OCI-LY3 (cell line): Measurements from ENCODE around the gene HS2ST1.

ENCODE experiments used
- H2AFZ ChIP-seq: fragments of 200-600, 300-600 bp; shearing (Covaris generic); 2 replicates; pipeline ENCODE4 v1.6.0; 2014; ENCODE audit warnings: antibody characterized with exemption, low read depth, low read length
- H3K27ac ChIP-seq: fragments of 200-600, 300-600 bp; sonication (generic); 2 replicates; pipeline ENCODE4 v1.5.1; 2014; ENCODE audit warnings: mild to moderate bottlenecking, low read length, moderate library complexity, mixed read lengths
- H3K27me3 ChIP-seq: fragments of 200-600, 300-600 bp; sonication (generic); 2 replicates; pipeline ENCODE4 v1.6.1; 2014; ENCODE audit warnings: low read depth, low read length, mixed read lengths
- H3K36me3 ChIP-seq: fragments of 200-600, 300-600 bp; sonication (generic); replicated peaks from 2 replicates; pipeline ENCODE3; 2014; ENCODE audit warnings: low read depth, low read length, mixed read lengths
- H3K4me1 ChIP-seq: fragments of 300-600, 200-600 bp; sonication (generic); 2 replicates; pipeline ENCODE4 v1.6.1; 2014; ENCODE audit warnings: low read length, mixed read lengths
- H3K4me2 ChIP-seq: fragments of 200-600, 300-600 bp; sonication (generic); 2 replicates; pipeline ENCODE4 v1.6.1; 2014; ENCODE audit warnings: low read length, mixed read lengths
- H3K4me3 ChIP-seq: fragments of 300-600, 200-600 bp; sonication (generic); 2 replicates; pipeline ENCODE4 v1.5.1; 2014; ENCODE audit warnings: antibody characterized with exemption, mild to moderate bottlenecking, low read length, moderate library complexity
- H3K79me2 ChIP-seq: fragments of 300-600, 200-600 bp; shearing (Covaris generic); 2 replicates; pipeline ENCODE4 v1.6.1; 2014; ENCODE audit warnings: mild to moderate bottlenecking, low read length, mixed read lengths
- H3K9ac ChIP-seq: fragments of 300-600, 200-600 bp; shearing (Covaris generic); 2 replicates; pipeline ENCODE4 v1.6.0; 2014; ENCODE audit warnings: mild to moderate bottlenecking, low read length, moderate library complexity
- H3K9me3 ChIP-seq: fragments of 200-600, 300-600 bp; shearing (Covaris generic); 2 replicates; pipeline ENCODE4 v1.6.1; 2014; ENCODE audit warnings: low read length, mixed read lengths; ENCODE audit not compliant: insufficient read depth
- H4K20me1 ChIP-seq: fragments of 200-600, 300-600 bp; sonication (generic); 2 replicates; pipeline ENCODE4 v1.6.1; 2016; ENCODE audit warnings: low read length, mixed read lengths; ENCODE audit not compliant: insufficient read depth
- CTCF ChIP-seq: fragments of 200-600, 300-600 bp; sonication (generic); IDR thresholded peaks from 2 replicates; pipeline ENCODE4 v1.5.1; 2014; ENCODE audit warnings: antibody characterized with exemption, low read length, low read depth
- EZH2phosphoT487 ChIP-seq: fragments of 200-600 bp; shearing (Covaris generic); IDR thresholded peaks from 2 replicates; pipeline ENCODE4 v1.6.1; 2018; ENCODE audit warnings: antibody characterized with exemption, mixed run types, low read depth

HS2ST1 gene

DNA sequence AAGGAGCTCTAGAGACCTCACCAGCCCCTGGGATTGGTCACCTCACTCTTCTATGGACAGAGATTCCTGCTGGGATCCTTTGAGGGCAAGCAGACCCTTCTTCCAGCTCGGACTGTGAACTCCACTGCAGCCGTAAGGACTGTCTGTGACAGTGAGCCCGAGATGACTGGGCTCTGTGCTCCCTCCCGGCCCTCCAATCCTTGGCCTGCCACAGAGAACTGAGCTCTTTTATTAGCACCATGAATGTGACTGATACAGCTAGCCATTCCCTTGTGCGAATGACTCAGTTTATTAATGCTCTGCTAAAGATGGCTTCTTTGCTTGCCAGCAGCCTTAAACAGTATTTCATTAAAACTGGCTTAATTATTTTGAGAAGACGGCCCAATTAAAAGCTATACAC is 219.6 kb downstream of the HS2ST1 start:
- 0 out of 2 replicates have a peak, but pooled peaks cover 2% of the 10 kb centered on the region for H3K27me3 ChIP-seq
- no peaks in the 10 kb centered on the region for H3K79me2 ChIP-seq
- H3K27ac ChIP-seq, result no peak overlapping the region
- H3K9ac ChIP-seq, result no peak overlapping the region
- H3K4me2 ChIP-seq, result no peak overlapping the region
- H3K4me3 ChIP-seq, result no peak overlapping the region
- H3K4me1 ChIP-seq, result no peaks in the 10 kb centered on the region
- no peak overlapping the region for H2AFZ ChIP-seq
- no peak for TF ChIP-seq CTCF
- H4K20me1 ChIP-seq, result no peaks in the 10 kb centered on the region
- no peaks in the 10 kb centered on the region for H3K36me3 ChIP-seq
- no peaks in the 10 kb centered on the region for H3K9me3 ChIP-seq

DNA sequence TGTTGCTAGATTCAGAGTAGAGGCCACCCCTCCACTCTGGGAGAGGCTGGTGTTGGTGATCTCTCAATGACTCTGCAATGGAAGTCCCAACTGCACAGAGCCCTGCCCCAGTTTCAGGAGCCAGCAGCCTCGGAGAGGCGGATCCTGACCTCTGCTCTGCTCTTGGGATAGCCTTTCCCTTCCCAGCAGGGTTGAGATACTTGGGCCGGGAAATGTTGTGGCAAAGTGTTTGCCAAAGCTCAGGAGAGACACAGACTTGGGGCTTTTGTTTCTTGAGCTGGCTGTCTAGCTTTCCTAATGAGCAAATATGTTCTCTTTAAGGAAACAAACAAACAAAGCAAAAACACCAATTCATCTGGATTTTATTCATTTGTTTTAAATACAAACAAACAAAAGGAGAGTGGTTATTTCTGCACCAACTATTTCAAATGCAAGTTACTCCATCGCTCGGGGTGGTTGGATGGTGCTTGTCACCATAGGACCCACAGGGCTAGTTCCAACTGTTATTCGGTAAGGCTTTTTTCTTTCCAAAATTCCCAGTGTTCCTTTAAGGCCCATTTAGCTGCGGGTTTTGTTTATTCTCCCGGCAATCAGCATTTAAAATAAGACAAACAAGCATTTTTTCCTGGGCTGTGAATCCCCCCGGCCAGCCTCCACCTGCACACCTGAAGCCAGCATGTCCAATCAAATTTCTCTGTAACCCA is 220.3 kb downstream of the HS2ST1 start:
- Histone ChIP-seq H3K27me3 (0 out of 2 replicates have a peak, but pooled peaks cover 2% of the 10 kb centered on the region), H3K4me1 (no peaks in the 10 kb centered on the region), H3K9ac (no peak overlapping the region), H4K20me1 (no peaks in the 10 kb centered on the region), H3K4me2 (no peak overlapping the region), H3K27ac (no peak overlapping the region), H3K9me3 (no peaks in the 10 kb centered on the region), H3K36me3 (no peaks in the 10 kb centered on the region), H3K79me2 (no peaks in the 10 kb centered on the region), H2AFZ (no peak overlapping the region), H3K4me3 (no peak overlapping the region)
- TF ChIP-seq CTCF (no peak), EZH2phosphoT487 (no peak)

- H3K27me3 ChIP-seq, result 0 out of 2 replicates have a peak, but pooled peaks cover 2% of the 10 kb centered on the region
- H3K9me3 ChIP-seq, result no peaks in the 10 kb centered on the region
- H4K20me1 ChIP-seq, result no peaks in the 10 kb centered on the region
- no peaks in the 10 kb centered on the region for H3K36me3 ChIP-seq
- TF ChIP-seq CTCF (no peak), EZH2phosphoT487 (no peak)
- no peak overlapping the region for H3K4me3 ChIP-seq
- no peak overlapping the region for H3K9ac ChIP-seq
- no peak overlapping the region for H2AFZ ChIP-seq
- H3K27ac ChIP-seq, result no peak overlapping the region
- no peak overlapping the region for H3K4me2 ChIP-seq
- H3K4me1 ChIP-seq, result no peaks in the 10 kb centered on the region
- no peaks in the 10 kb centered on the region for H3K79me2 ChIP-seq
Observed at GRCh38 chr1:87135329-87135712, 220.9 kb downstream of the HS2ST1 start.

DNA sequence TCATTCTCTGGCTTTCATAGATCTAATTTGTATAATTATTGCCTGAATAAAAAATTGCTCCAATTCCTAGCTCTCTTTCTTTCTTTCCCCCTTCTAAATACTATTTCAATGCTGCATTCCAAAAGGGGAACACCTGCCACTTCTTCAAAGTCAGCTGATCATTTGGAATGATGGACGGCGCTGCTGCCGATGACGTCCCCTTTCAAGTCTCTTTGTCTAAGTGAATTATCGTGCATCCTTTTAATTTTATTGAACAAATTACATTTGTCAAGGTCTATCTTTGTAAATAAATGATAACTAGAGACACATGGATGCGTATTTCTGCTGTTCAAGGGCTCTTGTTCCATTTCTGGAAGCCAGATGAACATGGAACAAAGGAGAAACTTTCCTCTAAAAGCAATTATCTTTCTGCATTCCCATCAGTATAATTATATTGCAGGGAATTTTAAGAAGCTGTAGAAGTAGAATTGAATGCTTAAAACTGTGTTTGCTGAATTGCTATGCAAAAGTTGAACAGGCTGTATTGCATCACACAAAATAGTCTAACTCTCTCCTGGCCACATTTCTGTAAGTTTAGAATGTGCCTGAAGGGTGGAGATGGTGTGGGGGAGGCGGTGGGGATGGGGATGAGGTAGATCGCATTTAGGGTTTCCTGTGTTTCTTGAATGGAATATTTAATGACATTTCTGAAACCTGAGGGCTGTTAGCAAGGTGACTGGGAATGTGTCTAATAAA is 222.3 kb downstream of the HS2ST1 start:
- Histone ChIP-seq H2AFZ (no peak overlapping the region), H3K4me3 (no peak overlapping the region), H3K36me3 (no peaks in the 10 kb centered on the region), H3K9me3 (no peaks in the 10 kb centered on the region), H3K79me2 (no peaks in the 10 kb centered on the region), H3K9ac (no peak overlapping the region), H3K4me1 (no peaks in the 10 kb centered on the region), H3K27ac (no peak overlapping the region), H3K27me3 (0 out of 2 replicates have a peak, but pooled peaks cover 2% of the 10 kb centered on the region), H4K20me1 (no peaks in the 10 kb centered on the region), H3K4me2 (no peak overlapping the region)
- TF ChIP-seq EZH2phosphoT487, result no peak
- TF ChIP-seq CTCF, result no peak
